Measurements from ENCODE around the gene SCAPER. TPM values are rescaled to one million over a fixed set of nuclear protein-coding genes. Genes with fewer than 3 reads are reported as not detected.

SCAPER gene
- total RNA-seq, 4 donors from 2014 or later = 23.5 to 27.7 (median 24.2) TPM

GRCh38 chr15:76345880-76346668 is 559.1 kb downstream of the SCAPER start:
- TF ChIP-seq, protein P1, sequence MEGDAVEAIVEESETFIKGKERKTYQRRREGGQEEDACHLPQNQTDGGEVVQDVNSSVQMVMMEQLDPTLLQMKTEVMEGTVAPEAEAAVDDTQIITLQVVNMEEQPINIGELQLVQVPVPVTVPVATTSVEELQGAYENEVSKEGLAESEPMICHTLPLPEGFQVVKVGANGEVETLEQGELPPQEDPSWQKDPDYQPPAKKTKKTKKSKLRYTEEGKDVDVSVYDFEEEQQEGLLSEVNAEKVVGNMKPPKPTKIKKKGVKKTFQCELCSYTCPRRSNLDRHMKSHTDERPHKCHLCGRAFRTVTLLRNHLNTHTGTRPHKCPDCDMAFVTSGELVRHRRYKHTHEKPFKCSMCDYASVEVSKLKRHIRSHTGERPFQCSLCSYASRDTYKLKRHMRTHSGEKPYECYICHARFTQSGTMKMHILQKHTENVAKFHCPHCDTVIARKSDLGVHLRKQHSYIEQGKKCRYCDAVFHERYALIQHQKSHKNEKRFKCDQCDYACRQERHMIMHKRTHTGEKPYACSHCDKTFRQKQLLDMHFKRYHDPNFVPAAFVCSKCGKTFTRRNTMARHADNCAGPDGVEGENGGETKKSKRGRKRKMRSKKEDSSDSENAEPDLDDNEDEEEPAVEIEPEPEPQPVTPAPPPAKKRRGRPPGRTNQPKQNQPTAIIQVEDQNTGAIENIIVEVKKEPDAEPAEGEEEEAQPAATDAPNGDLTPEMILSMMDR (IDR thresholded peaks at IDR 0.05; ENCODE audit: low read depth) = no peak

DNA sequence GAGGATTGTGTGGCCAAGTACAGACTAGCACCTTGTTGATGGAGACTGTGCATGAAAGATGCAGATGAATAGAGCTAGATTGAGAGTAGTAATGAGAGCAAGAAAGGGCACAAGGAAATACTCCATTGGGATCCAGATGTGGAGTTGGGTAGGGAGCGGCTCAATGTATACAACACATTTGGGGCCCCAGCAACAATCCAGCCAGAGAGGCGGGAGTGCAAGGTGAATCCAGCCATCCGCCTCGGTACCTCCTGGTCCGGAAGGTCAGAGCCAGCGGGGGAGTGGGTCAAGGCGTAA is 559.6 kb downstream of the SCAPER start:
- TF ChIP-seq, protein P1 (IDR thresholded peaks at IDR 0.05; ENCODE audit: low read depth) = no peak

- TF ChIP-seq, protein P1 (IDR thresholded peaks at IDR 0.05; ENCODE audit: low read depth) = no peak
Observed at GRCh38 chr15:76344893-76345582, 560.1 kb downstream of the SCAPER start.

DNA sequence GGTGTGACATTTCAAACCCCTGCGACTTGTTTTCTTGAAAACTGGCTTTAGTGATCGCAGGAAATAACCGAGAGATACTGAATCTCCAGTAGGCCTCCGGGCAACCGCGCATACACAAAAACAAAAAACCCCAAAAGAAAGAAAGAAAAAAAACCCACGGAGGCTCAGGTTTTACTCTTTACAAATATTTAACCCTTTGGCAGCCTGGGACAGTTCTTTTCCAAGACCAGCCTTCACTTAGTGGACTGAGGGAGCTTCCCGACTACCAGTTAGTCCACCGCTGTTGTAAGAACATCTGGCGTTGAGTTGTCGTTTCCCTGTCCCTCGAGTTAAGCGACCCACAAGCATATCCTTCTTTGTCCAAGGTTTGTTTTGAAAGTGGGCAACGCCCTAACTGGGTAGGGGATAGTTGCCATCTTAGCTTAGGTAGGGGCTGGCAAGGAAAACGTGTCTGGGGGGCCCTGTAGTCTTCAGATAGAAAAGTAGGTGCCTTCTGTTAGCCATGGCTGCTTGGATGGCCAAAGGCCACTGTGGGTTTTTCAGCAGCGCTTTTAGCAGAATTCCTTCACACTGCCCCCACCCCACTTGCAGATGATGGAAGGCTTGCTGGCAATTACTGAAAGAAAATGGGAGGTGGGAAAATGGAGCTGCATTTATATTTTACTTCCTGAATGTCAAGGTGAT is 561.7 kb downstream of the SCAPER start:
- TF ChIP-seq, protein P1 (IDR thresholded peaks at IDR 0.05; ENCODE audit: low read depth) = no peak

- TF ChIP-seq, protein P1 (IDR thresholded peaks at IDR 0.05; ENCODE audit: low read depth) = no peak
Observed at GRCh38 chr15:76342382-76343201, 562.5 kb downstream of the SCAPER start.

DNA sequence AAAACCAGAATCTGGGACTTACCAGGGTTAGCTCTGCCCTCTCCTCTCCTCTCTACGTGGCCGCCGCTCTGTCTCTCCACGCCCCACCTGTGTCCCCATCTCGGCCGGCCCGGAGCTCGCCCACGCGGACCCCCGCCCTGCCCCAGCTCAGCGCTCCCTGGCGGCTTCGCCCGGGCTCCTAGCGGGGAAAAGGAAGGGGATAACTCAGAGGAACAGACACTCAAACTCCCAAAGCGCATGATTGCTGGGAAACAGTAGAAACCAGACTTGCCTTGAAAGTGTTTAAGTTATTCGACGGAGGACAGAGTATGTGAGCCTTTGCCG is 563.1 kb downstream of the SCAPER start:
- TF ChIP-seq, protein P1 (IDR thresholded peaks at IDR 0.05; ENCODE audit: low read depth) = no peak
